Activated naive CD4-positive, alpha-beta T cell treated with anti-CD3 and anti-CD28 coated beads, Interleukin-2, amount 50 U/mL, for 16 hours (primary cell): Measurements from ENCODE around the gene USP2.
A peak's percentile ranks its signal among the peaks of the same experiment; 100 is the strongest.

Source experiments
- DNase-seq: peaks from one replicate; pipeline ENCODE4 v3.0.0-alpha.2; 2020

The USP2 gene

DNA sequence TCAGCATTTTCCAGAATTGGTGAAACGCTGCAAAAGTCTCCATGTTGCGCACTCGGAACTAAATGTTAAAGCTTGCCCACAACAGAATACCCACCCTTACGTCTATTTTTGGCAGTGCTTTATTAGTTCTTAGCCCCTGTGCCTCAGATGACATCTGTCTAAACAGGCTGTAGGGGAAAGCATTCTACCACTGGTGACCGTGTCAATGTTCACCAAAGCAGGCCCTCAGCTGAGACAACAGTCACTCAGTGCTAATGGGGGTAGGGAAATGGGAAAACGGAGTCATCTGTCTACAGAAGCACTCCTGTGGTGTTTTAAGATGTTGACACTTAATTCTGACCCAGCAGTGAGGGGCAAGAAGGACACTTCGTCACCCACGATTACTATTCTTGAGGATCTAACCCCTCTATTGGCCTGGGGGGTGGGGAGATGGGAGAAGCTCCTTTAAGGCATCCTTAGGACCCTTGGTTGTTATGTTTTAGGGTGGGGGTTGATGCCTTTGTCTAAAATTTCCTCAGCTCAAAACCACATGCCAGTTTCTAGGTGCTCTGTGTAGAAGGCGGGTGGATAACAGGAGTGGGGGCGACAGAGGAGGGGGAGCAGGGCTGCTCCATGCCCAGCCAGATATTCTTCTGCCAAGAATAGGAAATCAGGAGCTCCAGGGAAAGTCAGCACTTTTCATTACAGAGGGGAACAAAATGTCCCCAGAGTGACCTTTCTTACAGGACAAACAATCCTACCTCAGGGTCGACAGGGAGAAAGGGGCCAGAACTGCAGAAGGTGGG lies 19.4 kb downstream of the USP2 start:
- DNase-seq, result no peak

DNA sequence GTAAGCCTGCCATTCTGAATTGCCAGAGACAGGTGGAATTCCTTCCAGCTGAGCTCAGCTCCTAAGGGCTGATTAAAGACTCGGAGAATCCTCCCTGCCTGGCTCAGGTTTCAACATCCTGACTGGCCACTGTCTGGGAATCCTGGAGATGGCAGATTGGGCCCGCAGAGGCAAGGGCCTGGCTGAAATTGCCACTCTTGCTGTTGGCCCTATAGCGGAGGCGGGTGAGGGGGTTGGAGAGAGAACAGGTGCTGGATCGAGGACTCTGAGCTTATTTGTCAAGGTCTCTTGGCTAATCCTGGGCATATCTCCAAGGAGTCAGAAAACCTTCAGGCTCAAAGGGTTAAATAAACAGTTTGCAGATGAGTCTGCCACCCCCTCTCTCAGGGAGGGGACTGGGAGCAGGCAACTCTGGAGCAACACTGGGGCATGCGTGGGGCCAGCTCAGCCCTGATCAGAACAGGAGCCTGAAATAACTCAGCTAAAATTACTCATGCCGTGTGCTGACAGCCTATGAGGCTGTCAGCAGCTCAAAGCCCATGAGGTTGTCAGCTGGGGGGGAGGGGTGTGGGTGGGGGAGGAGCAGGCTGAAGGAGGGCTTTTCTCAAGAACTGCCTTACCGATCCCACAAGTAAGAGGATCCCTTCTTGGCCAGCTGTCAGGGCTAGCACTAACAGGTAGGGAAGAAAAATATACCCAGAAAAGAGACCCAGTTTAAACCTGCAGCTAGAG lies 20.3 kb downstream of the USP2 start:
- peak; percentile 54 for DNase-seq

DNA sequence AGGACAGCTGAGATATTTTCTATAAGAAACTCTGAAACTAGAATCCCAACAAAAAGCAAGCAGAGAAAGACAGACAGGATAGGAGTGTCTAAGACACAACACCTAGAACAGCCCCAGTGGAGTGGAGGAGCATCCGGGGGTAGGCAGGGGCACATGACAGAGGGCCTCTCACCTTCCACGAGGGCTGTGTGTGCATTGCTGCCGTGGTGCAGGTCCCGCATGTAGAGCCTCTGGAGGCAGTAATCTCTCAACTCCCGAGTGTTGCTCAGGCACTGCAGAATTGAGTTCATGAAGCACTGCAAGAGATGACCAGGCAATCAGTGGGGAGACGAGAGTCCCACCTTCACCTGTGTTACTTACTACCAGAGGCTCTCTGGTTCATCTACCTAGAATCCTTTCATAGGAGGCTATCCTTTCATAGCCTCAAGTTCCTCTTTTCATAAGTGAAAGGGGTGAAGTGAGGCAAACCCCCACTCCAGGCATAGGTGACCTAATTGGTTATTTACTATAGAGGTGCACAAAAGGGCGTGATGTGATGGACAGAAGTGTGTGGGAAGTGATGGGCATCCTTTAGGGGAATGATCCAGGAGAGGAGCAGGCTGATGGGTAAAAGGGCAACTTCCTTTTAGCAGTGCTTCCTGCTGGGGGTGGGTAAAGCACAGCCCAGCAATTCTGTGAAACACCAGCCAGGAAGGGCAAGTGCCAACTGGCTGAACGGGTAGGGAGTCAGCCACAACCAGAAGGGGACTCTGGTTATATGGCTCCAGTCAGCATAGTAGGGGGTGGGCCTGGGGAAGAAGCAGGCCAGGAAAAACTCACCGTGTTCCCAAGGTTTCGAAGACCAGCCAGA lies 21.9 kb downstream of the USP2 start:
- DNase-seq, result no peak

DNA sequence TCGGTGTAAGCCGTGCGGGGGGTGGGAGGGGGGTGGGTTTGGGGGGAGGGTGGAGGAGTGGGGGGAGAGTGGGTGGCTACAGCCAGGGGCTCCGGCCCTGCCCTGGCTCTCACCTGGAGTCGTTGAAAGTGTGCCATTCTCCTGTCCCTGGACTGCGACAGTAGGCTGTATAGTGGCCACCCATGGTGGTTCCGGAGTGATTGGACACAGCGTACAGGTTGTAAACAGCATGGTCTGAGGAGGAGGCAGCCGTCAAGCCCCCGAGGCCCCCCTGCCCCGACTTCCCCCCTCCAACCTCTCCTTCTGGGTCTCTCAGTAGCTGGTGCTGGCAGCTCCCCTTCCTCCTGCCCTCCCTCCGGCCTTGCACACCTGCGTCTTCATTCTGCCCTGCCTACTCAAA lies 24.4 kb downstream of the USP2 start:
- DNase-seq, result no peak

DNA sequence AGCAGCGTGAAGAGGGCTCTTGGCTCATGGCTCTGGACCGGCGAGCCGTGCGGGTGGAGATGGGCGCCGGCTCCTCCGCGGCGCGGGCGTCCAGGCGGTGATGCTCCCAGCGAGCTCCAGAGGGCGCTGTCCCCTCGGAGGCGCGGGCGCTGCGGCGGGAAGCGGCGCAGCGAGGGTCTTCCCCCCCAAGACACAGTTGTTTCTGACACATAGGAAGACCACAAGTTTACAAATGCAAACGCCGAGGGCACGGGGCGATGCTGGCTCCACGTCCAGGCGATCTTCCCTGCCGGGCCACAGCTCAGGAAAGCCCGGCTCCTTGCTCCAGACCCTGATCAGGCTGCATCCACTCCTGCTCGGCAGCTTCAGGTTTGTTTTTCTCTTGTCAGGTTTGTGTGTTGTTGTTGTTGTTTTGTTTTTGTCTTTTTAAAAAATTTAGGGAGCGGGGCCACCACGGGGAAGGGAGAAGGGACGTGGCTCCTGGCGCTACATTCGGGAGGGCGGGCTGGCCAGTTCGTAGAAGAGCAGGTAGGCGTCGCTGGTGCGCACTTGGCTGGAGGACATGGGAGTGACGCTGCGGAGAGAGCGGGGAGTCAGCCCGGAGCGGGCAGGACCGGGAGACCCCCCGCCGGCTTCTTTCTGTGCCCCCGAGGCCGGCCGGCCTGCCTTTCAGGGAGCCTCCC lies 25.0 kb downstream of the USP2 start:
- DNase-seq, result peak; percentile 78

DNA sequence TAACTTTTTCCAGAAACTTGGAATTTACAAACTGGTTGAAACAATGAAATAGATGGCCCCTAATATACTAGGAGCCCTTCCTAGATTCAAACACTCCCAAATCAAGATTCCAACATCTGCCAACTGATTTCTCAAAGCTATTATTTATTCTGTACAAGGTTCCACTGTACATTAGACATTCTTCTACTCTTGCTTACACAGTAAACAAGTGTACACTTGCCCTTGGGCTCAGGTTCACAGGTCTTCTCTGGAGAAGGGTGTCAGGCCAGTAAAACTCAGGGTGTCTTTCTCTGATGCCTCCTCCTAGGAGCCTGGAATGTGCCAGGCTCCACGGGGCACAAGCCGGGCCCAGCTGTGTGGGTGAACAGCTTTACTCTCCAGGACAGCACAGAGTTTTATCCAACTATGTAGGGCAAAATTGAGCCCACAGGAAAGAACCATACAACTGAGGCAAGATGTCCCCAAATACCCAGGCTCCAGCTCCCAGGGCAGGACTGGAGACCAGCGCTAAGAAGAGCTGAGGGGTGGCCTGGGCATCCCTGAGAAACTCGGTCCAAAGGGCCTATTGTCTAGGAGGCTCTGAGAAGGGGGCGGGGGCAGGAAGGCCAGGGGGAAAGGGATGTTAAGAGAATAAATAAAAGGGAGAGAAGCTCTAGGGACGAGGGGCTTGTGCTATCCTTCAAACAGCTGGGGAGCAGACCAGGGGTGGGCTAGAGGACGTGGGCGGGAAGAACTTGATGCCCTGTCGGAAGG lies 26.2 kb downstream of the USP2 start:
- DNase-seq, result no peak

DNA sequence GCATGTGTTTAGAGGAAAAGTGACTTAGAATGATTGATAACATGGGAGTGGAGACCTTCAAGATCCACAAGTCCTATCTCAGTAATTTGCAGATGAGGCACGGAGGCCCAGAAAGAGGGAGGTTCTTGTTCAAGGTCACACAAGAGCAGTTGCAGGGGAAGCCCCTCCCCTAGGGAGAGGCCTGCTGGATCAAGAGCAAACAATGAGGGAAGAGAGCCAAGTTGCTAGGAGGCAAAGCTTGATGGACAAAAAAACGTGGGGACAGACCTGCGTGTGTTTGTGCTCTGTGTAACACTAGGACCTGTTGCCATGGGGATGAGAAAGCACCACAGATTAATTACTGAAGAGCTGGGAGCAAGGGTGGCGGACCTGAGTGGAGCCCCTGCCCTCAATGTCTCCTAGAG lies 28.6 kb downstream of the USP2 start:
- DNase-seq, result no peak

DNA sequence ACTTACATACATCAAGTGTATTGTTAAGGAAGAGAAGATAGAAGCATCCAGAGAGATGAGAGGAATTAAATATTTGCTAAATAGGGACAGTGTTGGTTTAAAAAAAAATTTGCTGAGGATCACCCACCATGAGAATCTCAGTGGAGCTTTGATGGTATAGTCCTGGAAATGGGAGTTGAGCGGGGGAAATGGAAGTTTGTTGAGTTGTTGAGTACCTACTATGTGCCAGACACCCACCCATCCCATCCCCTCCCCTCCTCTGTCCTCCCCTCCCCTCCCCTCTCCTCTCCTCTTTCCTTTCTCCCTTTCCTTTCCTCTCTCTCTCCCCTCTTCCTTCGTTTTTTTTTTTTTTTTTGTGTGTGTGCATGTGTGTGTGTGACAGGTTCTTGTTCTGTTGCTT lies 30.3 kb downstream of the USP2 start:
- no peak for DNase-seq

DNA sequence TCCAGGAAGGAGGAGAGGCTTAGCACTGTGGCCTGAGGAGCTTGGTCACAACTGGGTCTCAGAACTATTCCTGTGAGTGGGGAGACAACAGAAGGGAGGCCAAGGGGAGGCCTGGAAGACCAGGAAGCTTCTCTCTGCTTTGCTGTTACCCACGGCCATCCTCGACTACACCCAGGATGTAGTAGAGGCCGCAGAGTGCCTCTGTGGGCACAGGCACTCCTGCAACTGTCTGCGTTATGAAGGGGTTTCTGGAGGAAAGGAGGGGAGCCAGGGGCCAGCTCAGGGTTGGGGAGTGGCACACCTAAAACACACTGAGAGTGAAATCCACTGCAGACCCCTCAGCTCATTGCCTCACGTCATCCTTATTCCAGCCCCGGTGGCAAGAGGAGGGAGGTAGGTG lies 31.2 kb downstream of the USP2 start:
- DNase-seq, result no peak

DNA sequence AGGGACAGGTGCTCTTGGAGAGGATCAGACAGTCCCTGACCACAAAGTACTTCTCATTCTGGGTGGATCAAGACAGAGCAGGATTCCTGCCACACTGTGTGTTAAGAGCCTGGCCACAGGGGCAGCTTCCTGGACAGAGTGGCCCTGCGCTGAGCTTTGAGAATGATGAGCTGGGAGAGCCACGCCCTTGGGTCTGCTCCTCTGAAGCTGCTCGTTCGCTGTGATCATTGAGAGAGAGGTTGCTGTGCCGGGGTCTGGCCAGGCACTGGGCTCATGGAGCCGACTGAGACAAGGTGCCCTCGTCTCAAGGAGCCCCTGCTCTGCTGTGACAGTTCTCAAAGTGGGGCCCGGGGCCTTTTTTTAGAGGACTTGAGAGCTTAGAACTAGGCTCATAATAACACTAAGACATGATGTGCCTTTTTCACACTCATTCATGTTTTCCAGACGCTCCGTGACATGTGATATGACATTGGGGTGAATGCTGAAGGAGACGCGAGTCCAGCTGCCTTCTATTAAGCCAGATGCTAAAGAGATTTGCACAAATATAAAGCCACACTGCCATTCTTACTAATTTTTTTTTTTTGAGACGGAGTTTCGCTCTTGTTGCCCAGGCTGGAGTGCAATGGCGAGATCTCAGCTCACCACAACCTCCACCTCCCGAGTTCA lies 33.4 kb downstream of the USP2 start:
- DNase-seq, result no peak

DNA sequence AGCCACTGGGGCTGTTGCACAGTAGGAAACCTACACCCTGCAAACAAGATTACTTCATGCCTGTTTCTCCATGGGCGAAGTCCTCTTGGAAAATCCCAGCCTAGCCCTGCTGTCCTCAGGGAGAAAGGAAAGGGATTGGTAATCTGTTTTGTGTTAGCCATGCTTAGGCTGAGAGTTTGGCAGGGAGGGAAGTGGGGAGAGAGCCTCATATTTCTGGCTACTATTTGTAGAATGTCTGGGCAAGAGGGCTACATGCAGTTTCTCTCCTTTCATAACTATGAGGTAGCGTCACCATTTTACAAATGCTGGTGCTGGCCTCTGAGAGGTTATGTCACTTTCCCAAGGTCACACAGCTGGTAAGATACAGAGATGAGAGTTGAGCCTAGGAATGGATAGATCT lies 34.2 kb downstream of the USP2 start:
- no peak for DNase-seq

DNA sequence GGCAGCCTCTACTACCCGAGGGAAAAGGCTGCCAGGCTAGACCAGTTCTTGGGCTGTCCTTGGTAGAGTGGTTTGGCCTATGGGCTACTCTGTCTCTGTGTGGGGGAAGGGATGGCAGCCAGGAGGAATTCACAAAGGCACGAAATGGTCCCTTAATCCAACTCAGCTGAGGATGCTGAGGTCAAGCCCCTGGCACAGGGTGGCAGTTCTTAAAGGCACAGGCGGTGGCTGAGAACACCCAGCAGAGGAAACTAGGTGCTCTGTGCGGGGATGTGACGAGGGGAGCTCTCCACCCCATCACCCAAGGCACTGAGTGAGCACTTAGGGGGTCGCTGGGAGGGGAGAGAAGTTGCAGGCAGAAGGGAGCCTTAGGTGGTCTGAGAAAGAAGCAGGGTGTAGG lies 34.9 kb downstream of the USP2 start, which contains the start of gene MFRP:
Gene MFRP (minus strand): TSS at position 101 of the 400 bp plus-strand sequence. CDS start 192 bp downstream, outside the sequence.
- DNase-seq, result no peak

DNA sequence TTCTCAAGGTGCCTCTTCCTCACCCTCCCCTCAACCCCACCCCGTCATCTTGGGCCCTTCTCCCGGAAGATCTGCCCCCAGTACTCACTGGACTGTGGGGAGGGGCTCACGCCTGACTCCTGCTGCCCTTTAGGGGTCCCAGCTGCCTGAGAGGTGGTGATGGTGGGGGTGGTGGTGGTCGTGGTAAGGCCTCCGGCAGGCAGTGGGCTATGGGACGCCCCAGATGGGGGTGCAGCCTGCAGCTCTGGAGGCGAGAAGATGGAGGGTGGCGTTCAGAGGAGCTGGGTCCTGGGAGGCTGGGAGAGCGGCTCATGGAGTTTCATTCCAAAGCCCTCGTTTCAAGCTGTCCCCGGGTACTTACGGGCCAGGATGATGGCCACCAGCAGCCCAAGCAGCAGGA lies 35.8 kb downstream of the USP2 start:
- DNase-seq, result no peak

DNA sequence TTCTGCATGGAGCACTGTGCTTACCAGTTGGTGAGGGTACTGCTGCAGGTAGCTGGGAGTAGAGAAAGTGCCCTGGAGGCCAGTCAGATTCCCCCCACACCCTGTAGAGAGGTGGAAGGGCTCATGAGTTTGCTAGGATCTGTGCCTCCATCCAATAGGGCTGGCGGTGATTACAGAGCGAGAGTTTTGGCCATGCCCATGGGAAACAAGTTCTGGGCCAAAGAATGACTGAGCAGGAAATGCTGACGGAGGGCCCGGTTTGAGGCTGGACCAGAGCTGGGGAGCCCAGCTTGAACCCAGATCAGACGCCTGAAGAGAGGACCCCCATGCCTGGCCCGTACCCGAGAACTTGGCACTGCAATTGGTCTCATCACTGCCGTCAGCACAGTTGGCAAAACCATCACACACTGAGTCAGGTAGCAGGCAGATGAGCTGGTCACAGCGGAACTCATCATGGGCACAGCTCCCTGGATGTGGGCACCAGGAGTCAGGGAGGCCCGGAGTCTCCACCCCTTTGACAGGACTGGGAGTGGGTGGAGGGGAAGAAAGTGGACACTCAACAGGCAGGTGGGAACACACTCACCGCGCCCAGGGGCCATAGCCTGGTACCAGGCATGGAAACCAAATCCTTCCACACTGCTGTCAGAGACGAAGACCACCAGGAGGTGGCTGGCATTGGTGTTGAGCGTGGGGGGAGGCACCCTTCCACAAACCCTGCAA lies 37.0 kb downstream of the USP2 start:
- DNase-seq, result no peak

DNA sequence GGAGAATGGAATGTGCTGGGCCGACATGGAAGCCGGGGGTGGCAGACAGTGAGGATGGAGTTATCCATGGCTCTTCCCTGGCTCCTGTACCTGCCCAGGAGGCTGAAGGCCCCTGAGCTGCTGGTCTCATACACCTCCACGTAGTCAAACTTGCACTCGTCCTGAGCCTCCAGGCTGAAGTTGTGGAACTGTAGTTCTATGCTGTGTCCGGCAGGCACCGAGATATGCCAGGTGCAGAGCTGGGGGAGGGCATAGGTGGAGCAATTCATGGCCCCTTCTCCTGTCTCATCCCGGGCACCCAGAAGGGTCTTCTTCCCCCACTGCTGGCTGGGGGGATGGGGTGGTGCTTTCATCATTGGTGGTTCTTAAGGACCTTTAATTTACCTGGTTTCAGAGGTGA lies 37.8 kb downstream of the USP2 start:
- DNase-seq, result no peak

DNA sequence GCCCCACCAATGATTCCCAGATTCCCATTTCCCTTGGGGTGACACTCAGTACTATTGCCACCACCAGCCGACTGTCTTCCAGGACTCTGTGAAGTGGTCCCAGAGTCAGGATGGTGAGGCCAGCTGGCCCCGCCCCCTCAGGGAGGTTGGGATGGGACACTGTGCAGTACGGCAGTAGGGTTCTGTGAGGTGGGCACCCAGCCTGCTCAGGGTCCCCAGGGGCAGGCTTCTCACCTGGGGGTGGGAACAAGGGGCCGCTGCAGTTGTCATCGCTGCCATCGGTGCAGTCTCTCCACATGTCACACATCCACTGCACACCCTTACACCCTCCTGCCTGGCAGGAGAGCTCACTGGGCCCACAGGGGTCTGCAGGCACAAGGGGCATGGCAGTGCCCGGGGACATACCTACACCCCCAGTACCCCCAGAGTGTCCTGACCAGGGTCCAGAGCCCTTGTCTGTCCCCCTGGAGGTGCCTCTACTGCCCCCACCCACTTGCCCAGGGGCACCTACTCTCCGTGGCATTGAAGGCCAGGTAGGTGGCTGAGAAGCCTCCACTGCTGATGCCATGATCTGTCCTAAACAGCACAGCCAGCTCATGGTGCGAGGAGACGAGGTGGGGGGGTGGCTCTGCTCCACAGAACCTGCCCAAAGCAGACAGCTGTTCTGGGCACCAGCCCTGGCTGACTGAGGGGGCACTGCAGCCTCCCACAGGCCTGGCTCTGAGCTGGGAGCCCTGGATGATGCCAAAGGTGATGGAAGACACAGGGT lies 38.9 kb downstream of the USP2 start:
- no peak for DNase-seq

DNA sequence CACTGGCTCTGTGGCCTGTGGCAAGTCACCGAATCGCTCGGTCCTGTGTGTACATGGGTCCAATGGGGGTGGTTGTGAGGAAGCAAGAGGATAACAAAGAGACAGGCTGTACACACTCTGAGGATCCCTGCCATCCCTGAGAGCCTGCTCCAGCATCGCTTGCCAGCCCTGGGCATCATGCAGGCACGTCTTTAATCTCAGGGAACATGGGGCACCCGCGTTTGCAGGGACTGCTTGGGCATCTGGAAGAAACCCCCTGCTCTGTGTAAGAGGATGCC lies 39.5 kb downstream of the USP2 start:
- no peak for DNase-seq

DNA sequence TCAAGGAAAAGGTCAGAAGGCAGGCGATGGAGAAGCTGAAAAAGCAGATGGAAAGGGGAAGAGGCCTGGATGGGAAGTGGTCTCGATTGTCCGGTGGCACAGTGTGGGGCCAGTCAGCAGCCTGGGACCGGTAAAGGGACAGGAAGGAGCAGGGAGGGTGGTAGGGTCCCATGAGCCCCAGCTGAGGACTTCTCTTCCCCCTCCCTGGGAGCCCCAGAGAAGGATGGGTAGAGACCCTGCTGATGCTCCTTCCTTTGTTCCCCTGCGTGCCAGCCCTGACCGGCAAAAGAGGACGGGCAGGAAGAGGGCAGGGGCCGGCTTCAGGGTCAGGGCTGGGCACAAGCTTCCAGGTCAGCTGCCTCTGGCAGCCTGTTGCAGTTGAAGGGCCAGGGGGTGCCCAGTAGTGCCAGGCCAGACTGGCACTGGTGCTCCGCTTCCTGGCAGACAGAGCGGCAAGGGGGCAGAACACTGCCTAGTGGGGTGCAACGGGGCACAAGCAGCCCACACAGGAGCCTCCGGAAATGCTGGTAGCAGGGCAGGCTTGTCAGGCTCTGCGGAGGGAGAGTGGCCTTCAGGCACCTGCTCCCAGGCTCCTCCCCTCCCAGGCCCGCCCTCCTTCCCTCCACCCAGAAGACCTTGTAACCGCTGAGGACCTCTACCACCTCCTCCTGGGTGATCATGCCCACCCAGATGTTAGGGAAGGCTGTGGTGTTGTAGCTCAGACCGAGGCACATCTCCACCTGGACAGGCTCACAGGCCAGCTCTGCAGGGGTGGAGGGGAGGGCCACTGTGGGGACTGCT lies 40.1 kb downstream of the USP2 start:
- no peak for DNase-seq
